Upper lobe of right lung (tissue), 1 donor: Measurements from ENCODE around the gene ERMN. TPM values are rescaled to one million over a fixed set of nuclear protein-coding genes. Genes with fewer than 3 reads are reported as not detected.

Experiments
- ATAC-seq: fragments of 200-7000 bp; cut with Tn5 transposase; one replicate; pipeline ENCODE4 v1.9.1; 2020; ENCODE audit warnings: mild to moderate bottlenecking, moderate library complexity
- DNase-seq: peaks from one replicate; pipeline ENCODE4 v3.0.0-alpha.2; 2020
- H3K27ac ChIP-seq: fragments of 200-600 bp; one replicate; pipeline ENCODE4 v1.8.0; 2022
- H3K27me3 ChIP-seq: fragments of 200-600 bp; one replicate; pipeline ENCODE4 v1.8.0; 2022; ENCODE audit warnings: mild to moderate bottlenecking
- H3K36me3 ChIP-seq: fragments of 200-600 bp; one replicate; pipeline ENCODE4 v1.8.0; 2022
- H3K4me1 ChIP-seq: fragments of 200-600 bp; one replicate; pipeline ENCODE4 v1.8.0; 2022
- H3K4me3 ChIP-seq: fragments of 200-600 bp; one replicate; pipeline ENCODE4 v1.8.0; 2022; ENCODE audit warnings: mild to moderate bottlenecking
- H3K9me3 ChIP-seq: fragments of 200-600 bp; one replicate; pipeline ENCODE4 v1.8.0; 2022
- intact Hi-C: fragments of 100-400 bp; cut with DNase I; formaldehyde crosslinking; loops from one replicate; pipeline ENCODE4 v1.11.0; 2022
- total RNA-seq: library from RNA; stranded (reverse); fragmentation: NEBNext Ultra II Directional; extraction: Animal tissue kit (Norgen Biotek cat#: 25700); gene quantifications from one replicate; pipeline ENCODE4 v1.2.1, GENCODE V29; 2021
- TF ChIP-seq, protein P1 (sequence below): fragments of 200-600 bp; IDR thresholded peaks from one replicate; pipeline ENCODE4 v1.8.0; 2022; ENCODE audit warnings: antibody characterized with exemption
- donor health status: DM: no; HTN: yes; CAD: no; lungs with severe emphysema.

The ERMN gene
- total RNA-seq, 1 donor from 2014 or later: 0.32 TPM

DNA sequence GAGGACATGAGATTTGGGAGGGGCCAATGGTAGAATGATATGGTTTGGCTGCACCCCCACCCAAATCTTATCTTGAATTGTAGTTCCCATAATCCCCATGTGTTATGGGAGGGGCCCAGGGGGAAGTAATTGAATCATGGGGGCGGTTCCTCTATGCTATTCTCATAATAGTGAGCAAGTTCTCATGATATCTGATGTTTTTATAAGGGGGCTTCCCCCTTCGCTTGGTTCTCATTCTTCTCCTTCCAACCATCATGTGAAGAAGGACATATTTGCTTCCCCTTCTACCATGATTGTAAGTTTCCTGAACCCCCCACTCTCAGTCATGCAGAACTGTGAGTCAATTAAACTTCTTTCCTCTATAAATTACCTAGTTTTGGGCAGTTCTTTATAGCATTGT lies 37.0 kb upstream of the ERMN start:
- DNase-seq (no peak), ATAC-seq (no peak)
- H3K9me3 ChIP-seq: no peaks in the 10 kb centered on the region
- no peak overlapping the region for H3K4me3 ChIP-seq
- TF ChIP-seq, protein P1, sequence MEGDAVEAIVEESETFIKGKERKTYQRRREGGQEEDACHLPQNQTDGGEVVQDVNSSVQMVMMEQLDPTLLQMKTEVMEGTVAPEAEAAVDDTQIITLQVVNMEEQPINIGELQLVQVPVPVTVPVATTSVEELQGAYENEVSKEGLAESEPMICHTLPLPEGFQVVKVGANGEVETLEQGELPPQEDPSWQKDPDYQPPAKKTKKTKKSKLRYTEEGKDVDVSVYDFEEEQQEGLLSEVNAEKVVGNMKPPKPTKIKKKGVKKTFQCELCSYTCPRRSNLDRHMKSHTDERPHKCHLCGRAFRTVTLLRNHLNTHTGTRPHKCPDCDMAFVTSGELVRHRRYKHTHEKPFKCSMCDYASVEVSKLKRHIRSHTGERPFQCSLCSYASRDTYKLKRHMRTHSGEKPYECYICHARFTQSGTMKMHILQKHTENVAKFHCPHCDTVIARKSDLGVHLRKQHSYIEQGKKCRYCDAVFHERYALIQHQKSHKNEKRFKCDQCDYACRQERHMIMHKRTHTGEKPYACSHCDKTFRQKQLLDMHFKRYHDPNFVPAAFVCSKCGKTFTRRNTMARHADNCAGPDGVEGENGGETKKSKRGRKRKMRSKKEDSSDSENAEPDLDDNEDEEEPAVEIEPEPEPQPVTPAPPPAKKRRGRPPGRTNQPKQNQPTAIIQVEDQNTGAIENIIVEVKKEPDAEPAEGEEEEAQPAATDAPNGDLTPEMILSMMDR: no peak
- no peaks in the 10 kb centered on the region for H3K4me1 ChIP-seq
- H3K36me3 ChIP-seq: no peaks in the 10 kb centered on the region
- no peaks in the 10 kb centered on the region for H3K27me3 ChIP-seq
- H3K27ac ChIP-seq: no peak overlapping the region
- intact Hi-C loops: no loop called here

DNA sequence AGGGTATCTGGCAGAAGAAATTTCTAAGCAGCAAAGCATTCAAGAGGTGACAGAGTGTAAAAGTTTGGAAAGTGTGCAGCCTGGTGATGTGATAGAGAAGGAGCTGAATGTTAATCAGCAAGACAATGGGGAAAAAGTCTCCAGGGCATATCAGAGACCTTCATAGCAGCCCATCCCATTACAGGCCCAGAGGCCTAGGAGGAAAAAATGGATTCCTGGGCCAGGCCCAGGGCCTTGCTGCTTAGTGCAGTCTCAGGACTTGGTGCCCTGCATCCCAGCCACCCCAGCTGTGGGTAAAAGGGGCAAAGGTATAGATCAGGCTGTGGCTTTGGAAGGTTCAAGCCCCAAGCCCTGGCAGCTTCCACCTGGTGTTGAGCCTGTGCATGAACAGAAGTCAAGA lies 35.9 kb upstream of the ERMN start:
- intact Hi-C loops: no loop called here
- Histone ChIP-seq H3K9me3 (no peaks in the 10 kb centered on the region), H3K4me3 (no peak overlapping the region), H3K36me3 (no peaks in the 10 kb centered on the region), H3K27ac (no peak overlapping the region), H3K27me3 (no peaks in the 10 kb centered on the region), H3K4me1 (no peaks in the 10 kb centered on the region)
- TF ChIP-seq, protein P1: no peak
- ATAC-seq (no peak), DNase-seq (no peak)

DNA sequence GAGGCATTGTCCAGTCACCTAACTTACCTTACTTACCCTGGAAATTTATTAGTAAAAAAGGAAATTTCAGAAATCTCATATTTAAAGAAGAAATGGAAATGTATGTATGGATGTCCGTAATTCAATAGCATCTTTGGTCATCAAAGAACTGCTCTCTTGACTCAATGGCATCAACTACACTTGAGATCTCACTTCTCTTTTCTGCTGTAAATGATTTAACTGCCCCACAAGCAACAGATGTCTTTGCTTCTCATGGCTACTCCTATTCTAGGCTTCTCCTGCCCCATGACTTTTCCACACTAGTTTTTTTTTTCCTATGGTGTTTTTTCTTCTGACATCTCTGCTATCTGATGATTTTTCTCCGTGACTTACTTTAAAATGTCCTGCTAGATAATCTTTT lies 34.0 kb upstream of the ERMN start:
- intact Hi-C loops: no loop called here
- Histone ChIP-seq H3K4me3 (no peak overlapping the region), H3K9me3 (no peaks in the 10 kb centered on the region), H3K4me1 (no peaks in the 10 kb centered on the region), H3K27ac (no peak overlapping the region), H3K36me3 (no peaks in the 10 kb centered on the region), H3K27me3 (no peaks in the 10 kb centered on the region)
- ATAC-seq: no peak
- DNase-seq: no peak
- TF ChIP-seq, protein P1: no peak

DNA sequence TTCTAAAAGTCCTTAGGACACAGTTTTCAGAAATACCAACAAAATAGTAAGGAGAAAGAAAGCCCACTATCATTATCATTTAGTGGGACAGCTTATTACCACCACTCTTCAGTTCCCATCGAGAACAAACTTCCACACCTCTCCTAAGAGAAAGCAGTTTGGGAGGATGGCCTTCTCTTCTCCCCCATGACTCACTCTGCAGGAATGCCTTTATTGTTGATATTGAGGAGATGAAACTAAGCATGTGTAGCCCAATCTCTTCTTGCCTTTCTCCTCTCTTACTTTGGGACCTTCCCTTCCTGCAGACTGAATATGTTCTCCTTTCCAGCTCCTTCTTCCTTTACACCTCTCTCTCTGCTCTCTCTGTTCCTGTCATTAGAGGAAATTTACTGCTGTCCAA lies 30.0 kb upstream of the ERMN start:
- DNase-seq: no peak
- ATAC-seq: no peak
- TF ChIP-seq, protein P1: no peak
- Histone ChIP-seq H3K9me3 (no peaks in the 10 kb centered on the region), H3K4me3 (no peak overlapping the region), H3K27ac (no peak overlapping the region), H3K36me3 (no peaks in the 10 kb centered on the region), H3K4me1 (no peaks in the 10 kb centered on the region), H3K27me3 (no peaks in the 10 kb centered on the region)
- intact Hi-C loops: no loop called here

DNA sequence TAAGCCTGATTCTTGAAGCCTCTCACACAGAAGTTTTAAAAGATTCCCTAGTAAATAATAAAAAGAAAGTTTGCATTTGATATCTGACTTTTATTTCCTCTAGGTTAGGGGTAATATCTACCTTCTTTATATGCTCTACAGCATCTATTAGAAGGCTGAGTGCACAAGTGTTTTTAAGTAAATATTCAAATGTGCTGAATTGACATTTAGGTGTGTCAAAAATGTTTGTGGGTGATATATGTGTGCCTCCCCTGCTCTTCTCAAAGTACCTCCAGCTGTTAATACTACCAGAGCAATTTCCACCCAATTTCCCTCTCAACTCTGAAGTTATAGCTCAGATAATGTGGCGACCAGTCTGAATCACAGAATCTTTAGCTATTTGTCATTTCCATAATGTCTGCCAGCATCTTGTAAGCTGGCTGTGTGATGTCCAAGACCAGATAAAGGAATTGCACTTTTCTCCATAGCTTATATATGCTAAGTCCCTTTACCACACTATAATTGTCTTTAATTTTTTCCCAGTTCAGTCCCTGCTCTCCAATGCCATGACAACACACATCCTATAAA lies 24.4 kb upstream of the ERMN start:
- intact Hi-C loops: no loop called here
- TF ChIP-seq, protein P1: no peak
- Histone ChIP-seq H3K4me3 (no peak overlapping the region), H3K27me3 (no peaks in the 10 kb centered on the region), H3K27ac (no peak overlapping the region), H3K9me3 (no peaks in the 10 kb centered on the region), H3K4me1 (no peaks in the 10 kb centered on the region), H3K36me3 (no peaks in the 10 kb centered on the region)
- ATAC-seq: no peak
- DNase-seq: no peak
